NCI-H146 (cell line): ENCODE data around the gene LANCL2.
A peak's percentile ranks its signal among the peaks of the same experiment; 100 is the strongest.
"Not testable (repeated sequence)": the region's sequence is repeated elsewhere in the genome, so short reads cannot be mapped to it uniquely, and the experiment has no call there.

Experiments used
- DNase-seq: peaks from one replicate; lab custom pipeline; 2025; lab: John Stamatoyannopoulos, UW

Gene LANCL2

DNA sequence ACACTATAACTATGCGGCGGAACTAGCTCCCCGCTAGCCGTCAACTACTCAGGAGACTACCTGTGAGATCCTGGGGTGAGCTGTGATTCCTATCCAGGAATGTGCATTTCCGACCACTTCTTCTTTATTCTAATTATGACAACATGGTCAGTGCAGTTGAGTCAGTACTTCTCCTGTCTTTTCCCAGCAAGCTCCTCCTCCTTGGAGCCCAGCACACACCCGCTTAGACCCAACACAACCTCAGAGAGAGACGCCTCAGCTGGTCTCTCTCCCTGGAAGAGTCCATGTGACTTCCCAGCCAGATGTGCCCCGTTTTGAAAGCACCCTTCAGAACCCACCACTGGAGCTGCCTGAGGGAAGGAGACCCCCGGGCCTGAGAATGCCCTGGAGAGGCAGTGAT is 106.5 kb downstream of the LANCL2 start:
- not testable (repeated sequence) for DNase-seq

DNA sequence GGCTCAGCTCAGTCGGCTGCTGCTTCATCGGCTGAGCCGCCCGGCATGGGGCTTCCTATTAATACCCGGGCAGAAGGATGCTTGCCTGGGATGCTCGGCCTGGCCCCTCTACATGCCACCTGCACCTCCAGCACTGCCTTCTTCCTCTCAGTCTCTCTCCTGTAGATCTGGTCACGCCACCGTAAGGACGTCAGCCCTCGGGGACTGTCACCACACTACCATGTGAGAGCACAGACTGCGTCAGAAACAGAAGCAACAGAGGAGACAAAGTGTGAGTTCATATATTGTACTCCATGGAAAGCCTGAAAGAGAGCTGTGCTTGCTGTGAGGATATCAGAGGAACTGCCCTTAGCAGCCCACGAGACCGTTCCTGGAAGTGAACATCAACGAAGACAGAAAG is 107.3 kb downstream of the LANCL2 start:
- DNase-seq, result not testable (repeated sequence)

DNA sequence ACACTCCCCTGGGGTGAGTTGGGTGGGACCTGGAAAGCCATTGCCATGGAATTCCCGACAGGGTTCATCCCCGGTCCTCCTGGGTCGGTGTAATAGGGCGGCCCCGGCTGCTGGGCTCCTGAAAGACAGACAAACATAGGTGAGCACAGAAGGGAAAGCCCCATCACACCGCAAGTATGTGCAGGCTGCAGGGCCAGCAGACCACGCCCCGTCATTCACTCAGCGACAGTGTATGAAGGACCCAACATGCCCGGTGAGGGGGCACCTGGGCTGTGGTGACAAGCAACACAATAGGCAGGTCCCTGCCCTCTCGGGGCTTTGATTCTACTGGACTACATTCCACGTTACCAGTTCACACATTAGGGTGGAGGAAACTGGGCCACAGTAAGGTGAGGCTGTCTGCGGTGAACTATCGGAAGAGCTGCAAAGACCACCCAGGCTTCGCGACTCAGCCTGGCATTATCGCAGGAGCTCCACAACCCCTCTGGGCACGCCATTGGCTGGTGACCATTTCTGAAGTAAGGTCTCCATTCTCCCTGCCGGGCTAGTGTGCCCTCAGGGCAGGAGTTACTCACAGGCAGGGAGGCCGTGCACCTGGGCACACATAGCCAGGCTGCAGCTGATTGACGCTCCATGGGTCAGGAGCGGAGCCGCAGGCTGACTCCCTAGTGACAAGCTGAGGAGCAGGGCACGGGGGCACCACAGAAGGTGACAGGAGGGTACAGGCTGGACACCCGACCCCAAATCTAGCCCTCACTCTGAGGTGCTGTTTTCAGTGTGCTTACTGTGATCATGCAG is 108.0 kb downstream of the LANCL2 start:
- peak; percentile 7 for DNase-seq

DNA sequence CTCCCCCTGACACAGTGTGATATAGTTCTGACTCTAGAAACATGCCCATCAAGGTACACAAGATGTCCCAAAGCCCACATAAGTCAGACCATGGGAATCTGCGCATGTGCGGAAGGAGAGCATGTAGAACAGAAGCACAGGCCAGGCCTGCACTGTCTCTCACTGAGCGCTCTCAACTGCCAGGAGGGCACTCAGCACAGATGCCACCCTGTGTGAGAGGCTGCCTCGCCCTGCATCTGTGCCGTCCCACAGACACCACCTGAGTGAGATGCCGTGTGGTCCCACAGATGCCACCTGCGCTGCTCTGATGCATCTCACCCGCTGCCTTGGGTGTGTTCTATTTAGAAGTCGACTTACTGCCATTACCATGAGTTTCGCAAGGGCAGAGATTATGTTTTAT is 108.8 kb downstream of the LANCL2 start:
- no peak for DNase-seq

DNA sequence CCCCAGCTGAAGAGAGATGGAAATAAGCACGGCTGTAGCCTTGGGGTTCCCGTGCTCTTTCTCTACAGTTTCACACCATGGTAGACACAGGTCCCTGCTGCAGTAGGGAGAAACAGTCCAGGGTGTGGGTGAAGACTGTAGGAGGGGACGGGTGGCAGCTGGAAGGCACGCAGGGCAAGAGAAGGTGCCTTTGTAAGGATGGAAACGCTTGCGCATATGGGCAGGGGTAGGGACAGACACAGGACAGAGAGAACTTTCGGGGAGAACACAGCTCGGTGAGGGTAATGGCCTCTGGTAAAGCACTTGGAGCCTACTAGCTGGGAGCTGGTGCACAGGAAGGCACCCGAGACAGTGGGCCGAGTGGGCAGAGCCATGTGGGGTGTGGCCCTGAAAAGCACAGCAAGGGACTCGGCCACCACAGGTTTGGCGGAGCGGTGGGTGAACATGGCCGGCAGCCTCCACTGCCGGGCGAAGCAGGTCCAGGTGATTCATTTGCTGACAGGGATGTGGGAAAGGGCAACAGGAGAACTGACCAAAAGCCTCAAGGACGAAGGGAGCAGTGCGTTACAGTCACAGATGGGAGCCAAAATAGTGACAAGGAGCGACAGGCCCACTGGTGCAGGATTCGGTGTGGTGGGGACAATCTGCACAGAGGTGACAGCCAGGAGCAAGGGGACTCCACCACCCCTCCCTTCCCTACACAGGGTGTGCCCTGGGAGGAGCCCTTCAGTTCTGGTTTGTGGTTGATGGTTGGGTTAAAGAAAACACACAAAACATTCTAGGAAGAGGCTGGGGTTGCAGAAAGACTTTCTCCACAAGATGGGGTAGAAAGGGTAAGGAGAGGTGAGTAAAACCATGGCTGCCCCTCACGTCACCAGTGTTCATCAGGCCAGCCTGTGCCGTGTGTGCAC is 110.1 kb downstream of the LANCL2 start:
- no peak for DNase-seq

DNA sequence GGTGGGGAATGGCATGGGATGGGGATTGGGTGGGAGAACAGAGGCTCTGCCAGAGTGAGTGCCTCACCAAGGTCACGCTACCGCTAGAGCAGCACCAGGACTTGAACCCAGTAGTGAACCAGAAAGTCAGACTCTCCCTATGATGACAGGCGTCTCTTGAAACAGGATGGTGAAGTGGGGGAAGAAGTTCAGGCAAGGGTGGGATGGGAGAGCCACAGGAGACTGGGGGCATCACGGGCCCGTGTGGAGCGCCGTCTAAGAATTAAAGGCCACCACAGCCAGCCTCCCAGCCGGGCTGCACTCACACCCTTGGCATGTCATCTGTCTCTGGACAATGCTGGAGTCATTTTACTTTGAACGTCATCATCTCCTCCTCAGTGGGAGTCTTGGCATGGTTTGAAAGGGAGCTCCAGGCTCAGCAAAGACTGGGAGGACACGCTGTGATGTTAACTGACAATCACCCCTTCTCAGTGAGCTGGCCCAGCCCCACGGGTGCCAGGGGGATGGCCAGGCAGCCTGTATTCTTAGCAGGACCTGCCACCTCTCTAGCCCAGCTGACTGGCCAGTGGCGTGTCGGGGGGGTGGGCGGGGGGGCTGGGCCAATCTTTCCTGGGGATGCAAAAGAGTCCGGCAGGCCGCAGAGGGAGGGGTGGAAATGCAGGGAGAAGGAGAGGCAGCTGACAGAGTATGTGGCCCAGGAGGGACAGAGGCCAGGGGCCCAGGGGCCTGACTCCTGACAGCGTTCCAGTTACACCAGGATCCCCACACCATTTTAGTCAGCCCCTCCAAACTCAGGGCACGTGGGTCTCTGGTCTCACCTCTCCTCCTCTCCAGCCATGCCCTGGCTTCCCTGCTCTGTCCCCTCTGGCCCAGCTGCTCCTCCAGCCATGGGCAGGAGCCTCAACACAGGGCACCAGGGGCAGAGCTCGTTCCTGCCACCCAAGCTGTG is 111.0 kb downstream of the LANCL2 start:
- DNase-seq, result peak; percentile 8

DNA sequence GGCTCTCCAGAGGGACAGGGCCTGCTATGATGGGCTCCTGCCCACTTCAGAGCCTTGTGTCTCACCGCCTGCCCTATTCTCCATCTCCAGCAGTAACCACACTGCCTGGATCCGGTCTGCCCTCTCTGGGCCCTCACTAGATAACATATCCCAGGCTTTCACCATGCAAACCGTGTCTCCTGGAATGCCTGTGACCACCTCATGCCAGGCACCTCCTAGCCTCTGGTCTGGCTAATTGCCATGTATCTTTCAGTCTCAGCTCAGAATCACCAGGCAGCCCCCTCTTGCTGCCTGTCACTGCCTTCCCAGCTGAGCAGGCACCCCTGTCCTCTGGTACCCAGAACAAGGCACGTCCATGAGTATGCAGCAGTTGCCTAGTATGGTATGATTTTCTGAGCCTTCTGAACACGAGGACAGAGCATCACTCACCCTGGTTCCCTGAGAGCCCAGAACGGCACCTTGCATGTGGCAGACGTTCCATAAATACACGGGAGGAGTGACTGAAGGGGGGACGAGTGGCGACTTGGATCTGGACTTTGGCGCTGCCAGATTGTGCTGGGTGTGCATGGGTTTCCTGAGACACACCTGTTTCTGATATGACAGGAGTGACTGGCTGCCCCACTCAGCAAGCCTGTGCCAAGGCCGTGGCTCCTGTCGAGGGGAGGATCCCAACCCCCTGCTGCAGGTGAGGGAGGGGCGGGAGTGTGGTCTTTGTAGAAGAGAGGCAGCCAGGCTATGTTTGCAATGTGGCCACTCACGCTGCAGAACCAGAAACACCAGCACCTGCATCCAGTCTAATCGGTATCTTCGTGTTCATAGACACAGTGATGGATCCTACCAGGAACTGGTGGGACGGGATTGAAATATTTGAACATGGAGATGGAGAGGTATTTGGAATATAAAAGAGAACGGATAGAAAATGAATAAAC is 112.0 kb downstream of the LANCL2 start:
- DNase-seq, result no peak

DNA sequence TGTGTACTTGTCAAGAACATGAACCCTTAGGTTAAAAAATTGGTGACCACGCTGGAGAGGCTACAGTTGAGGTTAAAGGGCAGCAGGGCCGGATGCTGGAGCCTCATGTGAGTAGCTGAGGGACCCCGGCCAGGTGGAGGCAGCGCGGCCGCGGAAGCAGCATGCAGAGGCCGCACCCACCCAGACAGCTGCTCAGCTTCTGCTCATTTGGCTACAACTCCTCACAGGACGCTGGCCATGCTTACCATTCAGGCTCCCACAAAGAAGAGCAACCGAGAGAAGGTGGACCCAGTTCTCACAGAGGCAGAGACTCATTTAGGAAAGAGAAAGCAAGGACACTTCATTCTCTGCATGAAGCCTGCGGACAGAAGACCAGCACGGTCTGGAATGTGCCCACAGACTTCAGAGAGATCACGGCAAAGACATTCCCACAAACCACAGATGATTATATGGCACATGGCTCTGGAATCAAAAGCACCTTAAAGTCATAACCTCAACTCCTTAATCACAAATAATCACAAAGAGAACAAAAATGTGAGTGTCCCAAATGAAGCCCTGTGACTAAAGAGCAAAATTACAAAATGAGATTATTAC is 112.7 kb downstream of the LANCL2 start:
- no peak for DNase-seq

DNA sequence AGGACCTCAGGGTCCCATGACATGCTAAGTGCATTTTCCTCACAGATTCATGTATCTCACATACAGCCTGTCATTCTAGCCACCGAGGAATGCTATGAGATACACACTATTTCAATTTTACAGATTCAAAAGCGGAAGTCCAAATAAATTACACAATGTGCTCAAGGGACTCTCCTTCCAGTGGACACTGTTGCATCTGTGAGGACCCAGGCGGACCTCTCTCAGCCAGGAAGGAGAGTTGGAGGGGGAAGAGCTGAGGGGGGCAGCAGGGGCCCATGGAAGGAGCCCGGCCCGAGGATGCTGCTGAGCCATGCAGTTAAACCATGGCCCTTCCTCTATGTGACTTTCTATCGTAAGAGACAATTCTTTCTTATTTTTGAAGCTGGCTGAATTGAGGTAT is 113.6 kb downstream of the LANCL2 start:
- DNase-seq, result no peak

DNA sequence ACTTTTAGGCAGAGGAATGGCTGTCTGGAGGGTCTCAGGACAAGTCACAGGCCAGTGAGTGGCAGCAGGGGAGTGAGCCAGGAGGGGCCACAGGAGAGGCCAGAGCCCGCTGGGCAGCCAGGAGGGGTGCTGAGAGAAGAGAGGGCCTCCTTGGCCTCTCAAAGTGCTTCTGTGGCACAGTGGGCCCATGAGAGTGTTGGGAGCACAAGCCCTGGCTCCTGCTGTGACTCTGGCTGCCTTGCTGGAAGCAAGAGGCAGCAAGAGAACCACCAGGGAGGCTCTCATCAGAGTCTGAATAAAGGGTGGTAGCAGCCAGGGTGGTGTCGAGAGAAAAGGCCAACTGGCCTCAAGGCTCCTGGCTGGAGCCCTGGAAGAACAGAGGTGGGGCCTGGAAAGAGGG is 116.0 kb downstream of the LANCL2 start:
- no peak for DNase-seq

DNA sequence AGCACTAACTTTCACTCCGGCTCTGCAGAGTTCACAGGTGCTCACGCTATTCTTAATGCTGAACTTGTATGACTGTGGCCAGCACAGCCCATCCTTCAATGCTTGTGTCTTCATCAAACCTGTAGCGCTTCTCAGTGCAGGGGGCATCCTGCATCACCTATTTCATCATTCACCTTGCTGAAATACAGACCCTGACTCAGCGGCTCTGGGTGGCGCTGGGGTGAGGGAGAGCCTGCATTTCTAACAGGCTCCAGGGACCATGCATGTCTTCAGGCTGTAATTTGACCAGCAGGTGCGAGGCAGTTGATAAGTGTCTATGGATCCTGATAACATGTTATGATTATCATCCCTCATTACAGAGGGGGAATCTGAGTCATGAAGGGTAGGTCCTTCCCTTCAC is 117.9 kb downstream of the LANCL2 start:
- peak; percentile 78 for DNase-seq
